ENCODE measurements around the gene UBASH3B.

DNA sequence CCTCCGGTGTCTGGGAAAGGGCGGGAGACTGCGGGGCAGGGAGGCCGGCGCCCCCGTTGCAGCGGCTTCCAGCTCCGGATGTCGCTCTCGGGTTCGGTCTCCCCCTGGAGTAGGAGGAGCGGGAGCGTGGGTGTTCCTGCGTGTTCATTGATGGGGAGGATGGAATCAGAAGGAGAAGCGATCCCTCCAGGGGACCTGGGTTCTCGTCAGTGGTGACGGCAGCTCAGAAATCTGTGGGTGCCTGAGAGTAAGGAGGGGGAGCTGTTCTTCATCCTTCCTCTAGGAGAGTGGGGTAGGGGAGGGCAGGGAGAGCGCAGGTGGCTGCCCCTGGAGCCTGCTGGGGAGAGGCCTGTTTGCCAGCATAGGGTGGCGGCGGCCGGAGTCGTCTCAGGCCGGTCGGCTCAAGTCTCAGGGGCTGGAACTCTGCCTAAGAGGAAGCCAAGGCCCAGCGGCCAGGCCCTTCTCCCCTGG lies 1.1 kb downstream of the UBASH3B start:
- TF ChIP-seq, protein P1, sequence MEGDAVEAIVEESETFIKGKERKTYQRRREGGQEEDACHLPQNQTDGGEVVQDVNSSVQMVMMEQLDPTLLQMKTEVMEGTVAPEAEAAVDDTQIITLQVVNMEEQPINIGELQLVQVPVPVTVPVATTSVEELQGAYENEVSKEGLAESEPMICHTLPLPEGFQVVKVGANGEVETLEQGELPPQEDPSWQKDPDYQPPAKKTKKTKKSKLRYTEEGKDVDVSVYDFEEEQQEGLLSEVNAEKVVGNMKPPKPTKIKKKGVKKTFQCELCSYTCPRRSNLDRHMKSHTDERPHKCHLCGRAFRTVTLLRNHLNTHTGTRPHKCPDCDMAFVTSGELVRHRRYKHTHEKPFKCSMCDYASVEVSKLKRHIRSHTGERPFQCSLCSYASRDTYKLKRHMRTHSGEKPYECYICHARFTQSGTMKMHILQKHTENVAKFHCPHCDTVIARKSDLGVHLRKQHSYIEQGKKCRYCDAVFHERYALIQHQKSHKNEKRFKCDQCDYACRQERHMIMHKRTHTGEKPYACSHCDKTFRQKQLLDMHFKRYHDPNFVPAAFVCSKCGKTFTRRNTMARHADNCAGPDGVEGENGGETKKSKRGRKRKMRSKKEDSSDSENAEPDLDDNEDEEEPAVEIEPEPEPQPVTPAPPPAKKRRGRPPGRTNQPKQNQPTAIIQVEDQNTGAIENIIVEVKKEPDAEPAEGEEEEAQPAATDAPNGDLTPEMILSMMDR (IDR thresholded peaks at IDR 0.05; ENCODE audit: low read depth, low read length) = no peak
- no peak for TF ChIP-seq POLR2A (IDR thresholded peaks at IDR 0.05; ENCODE audit: extremely low read depth, insufficient read length)
- TF ChIP-seq, protein P2, sequence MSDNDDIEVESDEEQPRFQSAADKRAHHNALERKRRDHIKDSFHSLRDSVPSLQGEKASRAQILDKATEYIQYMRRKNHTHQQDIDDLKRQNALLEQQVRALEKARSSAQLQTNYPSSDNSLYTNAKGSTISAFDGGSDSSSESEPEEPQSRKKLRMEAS (IDR thresholded peaks at IDR 0.05; ENCODE audit: low read depth, low read length) = no peak
